Sigmoid colon (tissue), 7 donors: ENCODE measurements around the gene ROPN1L. TPM values are rescaled to one million over a fixed set of nuclear protein-coding genes. Genes with fewer than 3 reads are reported as not detected.
"Not testable (repeated sequence)": the region's sequence is repeated elsewhere in the genome, so short reads cannot be mapped to it uniquely, and the experiment has no call there.

Experiments
- DNase-seq: peaks from one replicate; pipeline ENCODE4 v3.0.0-alpha.2; 2019
- H3K27ac ChIP-seq, 4 donors: fragments of 200-600 bp; sonication (generic); one replicate each; pipeline ENCODE4 v1.5.1; 2016 to 2019; ENCODE audit warnings: mild to moderate bottlenecking in 1 of 4
- H3K27me3 ChIP-seq, 3 donors: fragments of 200-600 bp; sonication (generic); one replicate each; pipeline ENCODE4 v1.5.1; 2019; ENCODE audit warnings: mild to moderate bottlenecking in 1 of 3
- H3K36me3 ChIP-seq, 4 donors: fragments of 200-600 bp; sonication (generic); one replicate each; pipeline ENCODE4 v1.5.1; 2016 to 2019
- H3K4me1 ChIP-seq, 4 donors: fragments of 200-600 bp; sonication (generic); one replicate each; pipeline ENCODE4 v1.5.1; 2017 to 2019
- H3K4me3 ChIP-seq, 4 donors: fragments of 200-600 bp; sonication (generic); one replicate each; pipeline ENCODE4 v1.5.1; 2017 to 2019; ENCODE audit warnings: mild to moderate bottlenecking in 2 of 4, moderate library complexity in 1 of 4
- H3K9me3 ChIP-seq, 4 donors: fragments of 200-600 bp in 3 of 4; sonication (generic) in 3 of 4; one replicate each; pipeline versions ENCODE4 v1.5.1 to v1.6.1; 2013 to 2019
- CTCF ChIP-seq, 4 experiments: fragments of 450-650 bp in 3 of 4; fragments of 200-600 bp in 1 of 4; IDR thresholded peaks; one replicate each; pipeline ENCODE4 v1.5.1; 2016 to 2019; ENCODE audit warnings: antibody characterized with exemption in 4 of 4, mild to moderate bottlenecking in 3 of 4, moderate library complexity in 2 of 4
- EP300 ChIP-seq, 4 donors: sonication (generic); formaldehyde crosslinking; IDR thresholded peaks; one replicate each; pipeline ENCODE4 v1.6.1; 2017; ENCODE audit warnings: antibody characterized with exemption in 4 of 4
- POLR2A ChIP-seq, 2 donors: fragments of 450-650 bp; IDR thresholded peaks; one replicate each; pipeline ENCODE4 v1.6.1; 2016; ENCODE audit warnings: antibody characterized with exemption in 2 of 2, mild to moderate bottlenecking in 2 of 2, moderate library complexity in 2 of 2
- POLR2AphosphoS5 ChIP-seq, 4 donors: sonication (generic); formaldehyde crosslinking; IDR thresholded peaks; one replicate each; pipeline ENCODE4 v1.6.1; 2017; ENCODE audit warnings: antibody characterized with exemption in 4 of 4
- WGBS, 2 donors: extraction: QIAGEN DNeasy Blood & Tissue Kit; methylation state at CpG; one replicate each; pipeline ENCODE4 v1.1.7; 2013; 5-methylcytosine and 5-hydroxymethylcytosine counted together
- intact Hi-C: fragments of 100-400 bp; cut with DNase I; formaldehyde crosslinking; loops from one replicate; pipeline ENCODE4 v1.15.1; 2023
- polyA plus RNA-seq, 3 donors: library from polyadenylated mRNA; stranded (reverse); fragments of 200-250 nt; gene quantifications; one replicate each; pipeline ENCODE4 v1.2.3, GENCODE V29; 2013
- small RNA-seq, 3 donors: library from RNA; depleted of rRNA; stranded (forward); fragments of <200 nt; gene quantifications; one replicate each; pipeline ENCODE3, GENCODE V24; 2016
- total RNA-seq, 4 donors: library from RNA; depleted of rRNA; stranded (reverse); fragments of >200 nt; gene quantifications; one replicate each; pipeline ENCODE4 v1.1.0, GENCODE V29; 2016
- donor health status: healthy with polysubstance abuse.
- donor health status: Bipolar disorder and iron deficiency.
- donor health status: healthy.

ROPN1L gene
- total and polyA plus RNA-seq, 7 donors: 0.35 to 2.4 (median 1.3) TPM; not detected in 3

DNA sequence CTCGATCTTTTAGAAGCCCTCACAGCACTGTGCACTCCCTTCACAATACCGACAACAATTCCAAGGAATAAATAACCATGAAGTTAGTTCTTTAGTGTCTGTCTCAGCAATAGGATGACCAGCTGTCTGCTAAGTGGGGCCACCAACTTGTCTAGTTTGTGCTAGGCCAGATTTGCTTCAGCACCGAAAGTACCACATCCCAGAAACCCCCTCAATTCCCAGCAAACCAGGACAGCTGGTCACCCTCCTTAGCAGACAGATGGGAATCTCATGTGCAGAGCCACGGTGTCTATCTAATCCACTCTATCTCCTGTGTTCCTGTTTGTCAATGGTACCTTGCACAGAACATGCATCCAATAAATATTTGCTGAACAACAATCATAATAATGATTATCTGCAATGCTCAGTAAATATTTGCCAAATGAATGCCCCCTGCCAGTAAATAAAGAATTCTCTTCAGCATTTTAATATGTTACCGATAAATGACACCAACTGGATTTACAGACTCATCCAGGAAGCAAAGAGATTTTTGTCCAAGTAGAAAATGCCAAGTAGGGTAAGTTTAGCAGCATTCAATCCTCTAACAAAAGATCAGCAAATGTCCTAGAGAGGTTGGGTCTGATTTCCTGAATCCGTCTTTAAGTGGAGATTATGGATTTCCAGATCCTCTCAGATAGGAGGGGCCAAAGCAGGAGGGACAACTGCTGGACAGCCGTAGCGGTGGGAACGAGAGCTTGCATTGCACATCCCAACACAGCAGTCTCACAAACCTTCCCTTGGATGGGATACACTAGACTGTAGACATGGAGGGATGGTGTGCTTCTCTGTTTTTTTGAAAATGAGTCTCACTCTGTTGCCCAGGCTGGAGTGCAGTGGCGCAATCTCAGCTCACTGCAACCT, 70.3 kb downstream of the ROPN1L start:
- intact Hi-C loops: no loop called here
- Histone ChIP-seq H3K9me3 (peaks cover 0 to 1% (median 0%) of the 10 kb centered on the region in 4 donors), H3K27ac (no peak overlapping the region), H3K4me1 (peaks cover 0 to 5% (median 0%) of the 10 kb centered on the region in 4 donors), H3K27me3 (peaks cover 0 to 40% (median 0%) of the 10 kb centered on the region in 3 donors), H3K4me3 (no peak overlapping the region), H3K36me3 (no peaks in the 10 kb centered on the region)
- WGBS, 2 donors: 68 to 86% methylated on average over 10 of the region's 10 CpGs
- DNase-seq: no peak
- TF ChIP-seq EP300 (IDR thresholded peaks at IDR 0.05): no peak
- no peak for TF ChIP-seq CTCF (IDR thresholded peaks at IDR 0.05)
- TF ChIP-seq POLR2AphosphoS5 (IDR thresholded peaks at IDR 0.05): no peak
- no peak for TF ChIP-seq POLR2A (IDR thresholded peaks at IDR 0.05)

DNA sequence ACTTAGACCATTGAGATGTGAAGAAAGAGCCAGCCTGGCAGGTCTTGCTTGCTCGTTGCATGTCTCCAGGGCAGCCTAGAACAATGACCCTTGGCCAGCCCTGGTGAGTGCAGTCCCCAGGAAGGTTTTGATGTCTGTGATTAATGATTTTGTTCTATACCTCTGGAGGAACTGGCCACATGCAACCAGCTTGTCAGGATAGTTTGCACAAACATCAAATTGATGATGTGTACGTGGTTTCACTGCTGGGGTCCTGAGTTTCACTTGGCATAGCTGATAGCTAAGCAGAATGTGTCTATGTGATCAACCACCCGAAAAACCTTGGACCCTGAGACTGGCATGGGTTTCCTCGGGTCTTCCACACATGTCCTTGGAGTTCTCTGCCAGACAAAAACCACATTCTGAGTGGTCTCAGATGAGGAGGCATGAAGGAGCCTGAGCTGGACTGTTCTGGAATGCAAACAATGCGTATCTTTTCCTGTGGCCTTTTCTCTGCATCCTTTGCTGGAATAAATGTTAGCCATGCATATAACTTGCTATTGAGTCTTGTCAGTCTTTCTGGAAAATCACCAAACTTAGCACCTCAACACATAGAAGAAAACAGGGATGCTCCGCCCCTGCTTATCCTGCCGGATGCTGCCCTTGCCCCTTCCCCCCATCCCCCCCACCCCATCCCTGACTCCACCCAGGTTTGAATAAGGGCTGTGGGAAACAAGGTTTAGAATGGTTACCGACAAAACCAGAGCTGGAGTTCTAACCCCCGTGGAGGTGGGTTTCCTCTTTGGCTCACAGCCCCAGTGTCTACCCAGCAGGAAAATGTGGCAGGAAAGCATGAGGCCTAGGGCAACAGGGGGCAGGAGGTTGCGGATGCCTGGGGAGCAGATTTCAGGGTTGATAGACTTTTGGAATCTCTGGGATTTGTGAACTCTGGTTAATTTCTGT, 72.1 kb downstream of the ROPN1L start:
- Histone ChIP-seq H3K27me3 (peaks cover 0 to 40% (median 0%) of the 10 kb centered on the region in 3 donors), H3K36me3 (no peaks in the 10 kb centered on the region), H3K4me3 (no peak overlapping the region), H3K4me1 (no peaks in the 10 kb centered on the region), H3K9me3 (peaks cover 0 to 1% (median 0%) of the 10 kb centered on the region in 4 donors), H3K27ac (no peak overlapping the region)
- intact Hi-C loops: no loop called here
- TF ChIP-seq EP300 (IDR thresholded peaks at IDR 0.05) (no peak), CTCF (IDR thresholded peaks at IDR 0.05) (no peak), POLR2AphosphoS5 (IDR thresholded peaks at IDR 0.05) (no peak), POLR2A (IDR thresholded peaks at IDR 0.05) (no peak)
- 61 to 69% methylated on average over 10 of the region's 10 CpGs for WGBS, 2 donors
- DNase-seq: no peak

DNA sequence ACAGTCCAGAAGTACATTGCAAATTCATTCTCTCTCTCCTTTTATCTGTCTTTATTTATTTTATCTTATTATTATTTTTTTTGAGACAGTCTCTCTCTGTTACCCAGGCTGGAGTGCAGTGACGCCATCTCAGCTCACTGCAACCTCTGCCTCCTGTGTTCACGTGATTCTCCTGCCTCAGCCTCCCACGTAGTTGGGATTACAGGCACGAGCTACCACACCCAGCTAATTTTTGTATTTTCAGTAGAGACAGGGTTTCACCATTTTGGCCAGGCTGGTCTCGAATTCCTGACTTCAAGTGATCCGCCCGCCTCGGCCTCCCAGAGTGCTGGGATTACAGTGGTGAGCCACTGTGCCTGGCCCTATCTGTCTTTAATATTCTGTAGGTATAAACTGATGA, 72.9 kb downstream of the ROPN1L start:
- intact Hi-C loops, H3K36me3 ChIP-seq, H3K27ac ChIP-seq, H3K4me3 ChIP-seq, H3K4me1 ChIP-seq, DNase-seq, H3K9me3 ChIP-seq: not testable (repeated sequence)
- 86 to 92% methylated on average over 8 of the region's 8 CpGs for WGBS, 2 donors
- H3K27me3 ChIP-seq: peaks cover 0 to 40% (median 0%) of the 10 kb centered on the region in 3 donors

Small RNA genes lying within 50 kb of the gene (small RNA-seq; reads per million reads assigned to genes)
- gene MIR6131: 0 reads per million in 3 donors

Other genes starting within 250 kb of the ROPN1L start
- 10 to 100 TPM; 16.8 to 36.3 (median 22.6) TPM for gene ATPSCKMT, start 192.0 kb upstream of the ROPN1L start, total RNA-seq
- gene ATPSCKMT, start 192.0 kb upstream of the ROPN1L start, polyA plus RNA-seq: 10 to 100 TPM in 2 of 3 donors, 1 to 10 TPM in 1; 4.8 to 11.6 (median 10.6) TPM
- 100 to 1,000 TPM in 2 of 4 donors, 10 to 100 TPM in 2; 63.4 to 124 (median 107) TPM for gene CCT5, start 191.6 kb upstream of the ROPN1L start, total RNA-seq
- 100 to 1,000 TPM; 119 to 198 (median 166) TPM for gene CCT5, start 191.6 kb upstream of the ROPN1L start, polyA plus RNA-seq
- 10 to 100 TPM in 3 of 4 donors, 1 to 10 TPM in 1; 8.1 to 21.3 (median 11.4) TPM for gene CMBL, start 134.0 kb upstream of the ROPN1L start, total RNA-seq
- 100 to 1,000 TPM in 2 of 3 donors, 10 to 100 TPM in 1; 85.8 to 261 (median 169) TPM for gene CMBL, start 134.0 kb upstream of the ROPN1L start, polyA plus RNA-seq
- gene MARCHF6, start 88.2 kb upstream of the ROPN1L start, total RNA-seq: 100 to 1,000 TPM in 1 of 4 donors, 10 to 100 TPM in 3; 77.0 to 108 (median 92.1) TPM
- 10 to 100 TPM in 2 of 3 donors, 1 to 10 TPM in 1; 6.0 to 42.2 (median 11.4) TPM for gene MARCHF6, start 88.2 kb upstream of the ROPN1L start, polyA plus RNA-seq
- 1 to 10 TPM; 2.7 to 4.6 (median 3.6) TPM for gene ANKRD33B, start 122.2 kb downstream of the ROPN1L start, total RNA-seq
- 1 to 10 TPM in 2 of 3 donors, under 1 TPM in 1; 0.23 to 2.1 (median 1.2) TPM for gene ANKRD33B, start 122.2 kb downstream of the ROPN1L start, polyA plus RNA-seq